A673 (cell line): ENCODE results near the gene SSTR1. TPM values are rescaled to one million over a fixed set of nuclear protein-coding genes. Genes with fewer than 3 reads are reported as not detected.

Experiments used
- BruUV-seq: library from RNA; stranded (reverse); fragments of 400-500 nt; replicated peaks from 2 replicates; lab custom pipeline; 2021; lab: Mats Ljungman, UMichigan
- CTCF ChIA-PET: fragments of 300-600 bp; sonication (Branson Sonifier 250); formaldehyde crosslinking; loops from one replicate; lab custom pipeline; 2022; ENCODE audit warnings: antibody characterized with exemption; lab: Charles Lee
- POLR2A ChIA-PET: fragments of 300-600 bp; sonication (Branson Sonifier 250); formaldehyde crosslinking; loops from one replicate; lab custom pipeline; 2022; ENCODE audit warnings: antibody characterized with exemption; ENCODE audit not compliant: low non-redundant PET; lab: Charles Lee
- DNase-seq: peaks from one replicate; pipeline ENCODE4 v3.0.0-alpha.2; 2015; ENCODE audit warnings: low spot score
- H3K27ac ChIP-seq: fragments of 200-600 bp; sonication (generic); 2 replicates; pipeline ENCODE4 v1.5.1; 2016; ENCODE audit warnings: mixed run types, low read depth, mild to moderate bottlenecking, mixed read lengths, antibody characterized with exemption, low read length; ENCODE audit not compliant: poor library complexity, severe bottlenecking
- H3K27me3 ChIP-seq: fragments of 200-600 bp; sonication (generic); replicated peaks from 2 replicates; pipeline ENCODE4 v1.6.1; 2017; ENCODE audit warnings: mixed run types, low read depth, mild to moderate bottlenecking, mixed read lengths, antibody characterized with exemption, low read length; ENCODE audit not compliant: insufficient read depth, poor library complexity
- H3K36me3 ChIP-seq: fragments of 200-600 bp; sonication (generic); 2 replicates; pipeline ENCODE4 v1.6.1; 2016; ENCODE audit warnings: mixed run types, mild to moderate bottlenecking, mixed read lengths, antibody characterized with exemption, low read length; ENCODE audit not compliant: insufficient read depth, poor library complexity, severe bottlenecking
- H3K4me1 ChIP-seq: fragments of 200-600 bp; sonication (generic); 2 replicates; pipeline ENCODE4 v1.6.1; 2017; ENCODE audit warnings: mixed run types, mild to moderate bottlenecking, mixed read lengths, antibody characterized with exemption, low read length; ENCODE audit not compliant: insufficient read depth, poor library complexity, severe bottlenecking
- H3K4me3 ChIP-seq: fragments of 200-600 bp; sonication (generic); 2 replicates; pipeline ENCODE4 v1.5.1; 2016; ENCODE audit warnings: low read depth, mixed run types, mild to moderate bottlenecking, mixed read lengths, low read length; ENCODE audit not compliant: poor library complexity, severe bottlenecking
- H3K9me3 ChIP-seq: fragments of 200-600 bp; sonication (generic); 2 replicates; pipeline ENCODE4 v1.6.1; 2016; ENCODE audit warnings: mixed run types, low read depth, mild to moderate bottlenecking, mixed read lengths, antibody characterized with exemption, low read length; ENCODE audit not compliant: poor library complexity, severe bottlenecking
- EZH2 ChIP-seq: fragments of 200-600 bp; sonication (generic); IDR thresholded peaks from 2 replicates; pipeline ENCODE4 v1.6.1; 2017; ENCODE audit warnings: borderline replicate concordance, low read depth, mild to moderate bottlenecking, mixed read lengths, antibody characterized with exemption, low read length; ENCODE audit not compliant: poor library complexity, severe bottlenecking
- intact Hi-C: fragments of 100-400 bp; cut with micrococcal nuclease; formaldehyde crosslinking; loops from one replicate; pipeline ENCODE4 v1.10.0; 2022; ENCODE audit not compliant: unreplicated experiment
- total RNA-seq: library from RNA; stranded (reverse); gene quantifications from 2 replicates; pipeline ENCODE4 v1.2.3, GENCODE V29; 2021
- TF ChIP-seq, protein P1 (sequence below): fragments of 300-800, 200-600 bp; sonication (generic); conservative IDR thresholded peaks from 2 replicates; pipeline ENCODE4 v1.5.1; 2017; ENCODE audit warnings: low read depth, mild to moderate bottlenecking, antibody characterized with exemption, low read length, moderate library complexity, mixed read lengths

SSTR1 gene
- total RNA-seq, 1 experiment from 2014 or later = 3.8 TPM

GRCh38 chr14:38238332-38238731 is 30.6 kb downstream of the SSTR1 start:
- no peaks in the 10 kb centered on the region for H3K36me3 ChIP-seq
- H3K27ac ChIP-seq = no peak overlapping the region
- no peak for TF ChIP-seq EZH2
- TF ChIP-seq, protein P1, sequence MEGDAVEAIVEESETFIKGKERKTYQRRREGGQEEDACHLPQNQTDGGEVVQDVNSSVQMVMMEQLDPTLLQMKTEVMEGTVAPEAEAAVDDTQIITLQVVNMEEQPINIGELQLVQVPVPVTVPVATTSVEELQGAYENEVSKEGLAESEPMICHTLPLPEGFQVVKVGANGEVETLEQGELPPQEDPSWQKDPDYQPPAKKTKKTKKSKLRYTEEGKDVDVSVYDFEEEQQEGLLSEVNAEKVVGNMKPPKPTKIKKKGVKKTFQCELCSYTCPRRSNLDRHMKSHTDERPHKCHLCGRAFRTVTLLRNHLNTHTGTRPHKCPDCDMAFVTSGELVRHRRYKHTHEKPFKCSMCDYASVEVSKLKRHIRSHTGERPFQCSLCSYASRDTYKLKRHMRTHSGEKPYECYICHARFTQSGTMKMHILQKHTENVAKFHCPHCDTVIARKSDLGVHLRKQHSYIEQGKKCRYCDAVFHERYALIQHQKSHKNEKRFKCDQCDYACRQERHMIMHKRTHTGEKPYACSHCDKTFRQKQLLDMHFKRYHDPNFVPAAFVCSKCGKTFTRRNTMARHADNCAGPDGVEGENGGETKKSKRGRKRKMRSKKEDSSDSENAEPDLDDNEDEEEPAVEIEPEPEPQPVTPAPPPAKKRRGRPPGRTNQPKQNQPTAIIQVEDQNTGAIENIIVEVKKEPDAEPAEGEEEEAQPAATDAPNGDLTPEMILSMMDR = no peak
- DNase-seq = no peak
- H3K9me3 ChIP-seq = no peaks in the 10 kb centered on the region
- POLR2A ChIA-PET = no interaction called here
- CTCF ChIA-PET = no interaction called here
- H3K4me3 ChIP-seq = no peak overlapping the region
- intact Hi-C loops = no loop called here
- BruUV-seq = no TSS peak
- H3K27me3 ChIP-seq = no peaks in the 10 kb centered on the region
- H3K4me1 ChIP-seq = no peaks in the 10 kb centered on the region

DNA sequence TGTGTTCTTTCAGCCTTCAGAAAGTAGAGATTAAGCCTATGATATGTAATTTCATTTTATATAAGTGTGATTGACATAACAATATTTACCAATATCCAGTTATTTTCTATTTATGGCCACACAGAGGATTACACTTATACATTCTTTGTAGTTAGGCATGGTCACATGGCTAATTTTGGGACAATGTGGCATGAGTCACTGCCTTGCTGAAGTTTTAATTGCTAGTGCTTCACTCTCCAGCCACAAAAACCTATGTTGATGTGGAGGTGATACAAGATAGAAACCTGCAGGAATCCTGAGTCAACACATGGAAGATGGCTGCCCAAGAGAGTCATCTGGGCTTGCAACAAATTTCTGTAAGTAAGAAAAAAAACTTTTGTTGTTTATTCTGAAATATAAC is 31.2 kb downstream of the SSTR1 start:
- intact Hi-C loops = no loop called here
- ChIA-PET POLR2A (no interaction called here), CTCF (no interaction called here)
- no peak overlapping the region for H3K4me3 ChIP-seq
- TF ChIP-seq, protein P1 = no peak
- TF ChIP-seq EZH2 = no peak
- no peaks in the 10 kb centered on the region for H3K36me3 ChIP-seq
- peak; percentile 12 for DNase-seq
- H3K4me1 ChIP-seq = no peaks in the 10 kb centered on the region
- no peaks in the 10 kb centered on the region for H3K27me3 ChIP-seq
- no TSS peak for BruUV-seq
- H3K27ac ChIP-seq = no peak overlapping the region
- H3K9me3 ChIP-seq = no peaks in the 10 kb centered on the region

DNA sequence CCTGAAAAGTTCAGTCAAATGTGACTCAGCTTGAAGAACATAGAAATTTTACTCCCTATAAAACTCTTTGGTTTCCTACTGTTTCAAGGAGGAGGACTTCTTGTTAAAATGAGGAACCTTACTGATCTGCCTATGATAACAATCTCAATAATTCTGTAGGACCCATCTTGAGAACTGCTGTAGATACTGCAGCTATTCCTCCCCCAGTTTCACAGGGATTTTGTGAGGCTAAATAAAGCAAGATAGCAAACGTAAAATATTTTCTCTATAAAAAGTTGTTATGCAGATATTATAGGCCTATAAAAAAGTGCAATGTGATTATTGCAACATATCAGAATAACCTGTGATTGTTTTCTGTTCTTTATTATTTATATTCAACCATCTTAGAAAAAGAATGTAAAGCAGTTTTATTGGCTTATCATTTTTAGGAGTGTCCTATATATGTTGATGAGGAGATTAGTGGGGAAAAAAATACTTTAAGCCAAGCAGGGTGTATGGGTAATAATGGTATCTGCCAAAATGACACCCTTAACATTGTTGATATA is 36.1 kb downstream of the SSTR1 start:
- no peak overlapping the region for H3K27ac ChIP-seq
- H3K9me3 ChIP-seq = no peaks in the 10 kb centered on the region
- H3K4me1 ChIP-seq = no peaks in the 10 kb centered on the region
- no peak for DNase-seq
- BruUV-seq = no TSS peak
- CTCF ChIA-PET = no interaction called here
- H3K4me3 ChIP-seq = no peak overlapping the region
- POLR2A ChIA-PET = no interaction called here
- intact Hi-C loops = no loop called here
- no peak for TF ChIP-seq EZH2
- TF ChIP-seq, protein P1 = no peak
- H3K36me3 ChIP-seq = no peaks in the 10 kb centered on the region
- H3K27me3 ChIP-seq = no peaks in the 10 kb centered on the region
